Measurements from ENCODE around the gene IL5.

- no peak for TF ChIP-seq SUZ12 (IDR thresholded peaks at IDR 0.05; ENCODE audit: extremely low read depth, insufficient read depth, insufficient read length)
- no peak for TF ChIP-seq ZNF274 (IDR thresholded peaks at IDR 0.05; ENCODE audit: low read depth, low read length)
Observed at GRCh38 chr5:132498152-132498551, 45.2 kb downstream of the IL5 start.

All from NT2/D1 (cell line).